Retinal pigment epithelial cell (primary cell): Measurements from ENCODE around the gene CASZ1.

Experiments
- DNase-seq: peaks from one replicate; pipeline ENCODE4 v3.0.0-alpha.2; 2010; ENCODE audit warnings: low read depth
- H3K4me3 ChIP-seq: 2 replicates; pipeline ENCODE4 v1.5.1; 2011; ENCODE audit warnings: mild to moderate bottlenecking, low read length, control low read depth, moderate library complexity
- TF ChIP-seq, protein P1 (sequence below): conservative IDR thresholded peaks from 2 replicates; pipeline ENCODE4 v1.5.1; 2011; ENCODE audit warnings: low read depth, low read length, control low read depth, inconsistent platforms

The CASZ1 gene

GRCh38 chr1:10738061-10739058, 58.1 kb downstream of the CASZ1 start:
- DNase-seq: no peak
- TF ChIP-seq, protein P1, sequence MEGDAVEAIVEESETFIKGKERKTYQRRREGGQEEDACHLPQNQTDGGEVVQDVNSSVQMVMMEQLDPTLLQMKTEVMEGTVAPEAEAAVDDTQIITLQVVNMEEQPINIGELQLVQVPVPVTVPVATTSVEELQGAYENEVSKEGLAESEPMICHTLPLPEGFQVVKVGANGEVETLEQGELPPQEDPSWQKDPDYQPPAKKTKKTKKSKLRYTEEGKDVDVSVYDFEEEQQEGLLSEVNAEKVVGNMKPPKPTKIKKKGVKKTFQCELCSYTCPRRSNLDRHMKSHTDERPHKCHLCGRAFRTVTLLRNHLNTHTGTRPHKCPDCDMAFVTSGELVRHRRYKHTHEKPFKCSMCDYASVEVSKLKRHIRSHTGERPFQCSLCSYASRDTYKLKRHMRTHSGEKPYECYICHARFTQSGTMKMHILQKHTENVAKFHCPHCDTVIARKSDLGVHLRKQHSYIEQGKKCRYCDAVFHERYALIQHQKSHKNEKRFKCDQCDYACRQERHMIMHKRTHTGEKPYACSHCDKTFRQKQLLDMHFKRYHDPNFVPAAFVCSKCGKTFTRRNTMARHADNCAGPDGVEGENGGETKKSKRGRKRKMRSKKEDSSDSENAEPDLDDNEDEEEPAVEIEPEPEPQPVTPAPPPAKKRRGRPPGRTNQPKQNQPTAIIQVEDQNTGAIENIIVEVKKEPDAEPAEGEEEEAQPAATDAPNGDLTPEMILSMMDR: no peak
- no peak overlapping the region for H3K4me3 ChIP-seq

- H3K4me3 ChIP-seq: no peak overlapping the region
- TF ChIP-seq, protein P1: no peak
- no peak for DNase-seq
Observed at GRCh38 chr1:10737651-10738050, 58.8 kb downstream of the CASZ1 start.

GRCh38 chr1:10736634-10737586, 59.5 kb downstream of the CASZ1 start:
- no peak for DNase-seq
- TF ChIP-seq, protein P1: no peak
- H3K4me3 ChIP-seq: no peak overlapping the region

- no peak overlapping the region for H3K4me3 ChIP-seq
Observed at GRCh38 chr1:10735563-10736305, 60.7 kb downstream of the CASZ1 start.

GRCh38 chr1:10734962-10735544, 61.4 kb downstream of the CASZ1 start:
- H3K4me3 ChIP-seq: no peak overlapping the region
- no peak for DNase-seq
- TF ChIP-seq, protein P1: no peak

More at GRCh38 chr1:10735563-10736305, 60.7 kb downstream of the CASZ1 start:
- DNase-seq: no peak
- TF ChIP-seq, protein P1: no peak

GRCh38 chr1:10734375-10734774, 62.1 kb downstream of the CASZ1 start:
- no peak for DNase-seq
- TF ChIP-seq, protein P1: no peak
- no peak overlapping the region for H3K4me3 ChIP-seq
